OCI-LY3 (cell line): ENCODE measurements around the gene GALNTL6.

ENCODE experiments used
- H2AFZ ChIP-seq: fragments of 200-600, 300-600 bp; shearing (Covaris generic); 2 replicates; pipeline ENCODE4 v1.6.0; 2014; ENCODE audit warnings: antibody characterized with exemption, low read depth, low read length
- H3K27ac ChIP-seq: fragments of 200-600, 300-600 bp; sonication (generic); 2 replicates; pipeline ENCODE4 v1.5.1; 2014; ENCODE audit warnings: mild to moderate bottlenecking, low read length, moderate library complexity, mixed read lengths
- H3K27me3 ChIP-seq: fragments of 200-600, 300-600 bp; sonication (generic); 2 replicates; pipeline ENCODE4 v1.6.1; 2014; ENCODE audit warnings: low read depth, low read length, mixed read lengths
- H3K36me3 ChIP-seq: fragments of 200-600, 300-600 bp; sonication (generic); replicated peaks from 2 replicates; pipeline ENCODE3; 2014; ENCODE audit warnings: low read depth, low read length, mixed read lengths
- H3K4me1 ChIP-seq: fragments of 300-600, 200-600 bp; sonication (generic); 2 replicates; pipeline ENCODE4 v1.6.1; 2014; ENCODE audit warnings: low read length, mixed read lengths
- H3K4me2 ChIP-seq: fragments of 200-600, 300-600 bp; sonication (generic); 2 replicates; pipeline ENCODE4 v1.6.1; 2014; ENCODE audit warnings: low read length, mixed read lengths
- H3K4me3 ChIP-seq: fragments of 300-600, 200-600 bp; sonication (generic); 2 replicates; pipeline ENCODE4 v1.5.1; 2014; ENCODE audit warnings: antibody characterized with exemption, mild to moderate bottlenecking, low read length, moderate library complexity
- H3K79me2 ChIP-seq: fragments of 300-600, 200-600 bp; shearing (Covaris generic); 2 replicates; pipeline ENCODE4 v1.6.1; 2014; ENCODE audit warnings: mild to moderate bottlenecking, low read length, mixed read lengths
- H3K9ac ChIP-seq: fragments of 300-600, 200-600 bp; shearing (Covaris generic); 2 replicates; pipeline ENCODE4 v1.6.0; 2014; ENCODE audit warnings: mild to moderate bottlenecking, low read length, moderate library complexity
- H3K9me3 ChIP-seq: fragments of 200-600, 300-600 bp; shearing (Covaris generic); 2 replicates; pipeline ENCODE4 v1.6.1; 2014; ENCODE audit warnings: low read length, mixed read lengths; ENCODE audit not compliant: insufficient read depth
- H4K20me1 ChIP-seq: fragments of 200-600, 300-600 bp; sonication (generic); 2 replicates; pipeline ENCODE4 v1.6.1; 2016; ENCODE audit warnings: low read length, mixed read lengths; ENCODE audit not compliant: insufficient read depth
- EZH2phosphoT487 ChIP-seq: fragments of 200-600 bp; shearing (Covaris generic); IDR thresholded peaks from 2 replicates; pipeline ENCODE4 v1.6.1; 2018; ENCODE audit warnings: antibody characterized with exemption, mixed run types, low read depth
- TF ChIP-seq, protein P1 (sequence below): fragments of 200-600, 300-600 bp; sonication (generic); IDR thresholded peaks from 2 replicates; pipeline ENCODE4 v1.5.1; 2014; ENCODE audit warnings: antibody characterized with exemption, low read length, low read depth

Gene GALNTL6

DNA sequence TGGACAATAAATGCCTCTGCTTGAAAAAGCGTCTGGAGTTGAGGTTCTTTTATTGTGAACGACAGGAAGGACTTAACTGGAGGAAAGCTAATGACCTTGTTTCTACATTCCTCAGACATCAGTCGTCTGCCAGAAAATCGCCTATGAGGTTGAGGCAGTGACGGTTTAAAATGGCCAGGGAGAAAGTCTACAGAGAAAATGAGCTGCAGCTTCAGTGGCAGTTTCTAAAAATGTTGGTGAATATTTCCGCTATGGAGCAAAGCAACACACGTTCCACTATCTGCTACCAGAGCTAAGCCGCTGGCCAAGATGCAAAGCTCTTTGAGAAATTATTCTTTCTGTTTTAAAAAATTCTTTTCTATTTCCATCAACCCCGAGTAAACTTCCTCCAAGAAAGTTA lies 1238.5 kb downstream of the GALNTL6 start:
- Histone ChIP-seq H3K36me3 (no peaks in the 10 kb centered on the region), H4K20me1 (no peaks in the 10 kb centered on the region), H3K9me3 (no peaks in the 10 kb centered on the region), H3K4me2 (no peak overlapping the region), H3K27me3 (no peaks in the 10 kb centered on the region), H3K9ac (no peak overlapping the region), H3K4me3 (no peak overlapping the region), H3K4me1 (no peaks in the 10 kb centered on the region), H3K79me2 (no peaks in the 10 kb centered on the region), H3K27ac (no peak overlapping the region), H2AFZ (no peak overlapping the region)
- TF ChIP-seq, protein P1, sequence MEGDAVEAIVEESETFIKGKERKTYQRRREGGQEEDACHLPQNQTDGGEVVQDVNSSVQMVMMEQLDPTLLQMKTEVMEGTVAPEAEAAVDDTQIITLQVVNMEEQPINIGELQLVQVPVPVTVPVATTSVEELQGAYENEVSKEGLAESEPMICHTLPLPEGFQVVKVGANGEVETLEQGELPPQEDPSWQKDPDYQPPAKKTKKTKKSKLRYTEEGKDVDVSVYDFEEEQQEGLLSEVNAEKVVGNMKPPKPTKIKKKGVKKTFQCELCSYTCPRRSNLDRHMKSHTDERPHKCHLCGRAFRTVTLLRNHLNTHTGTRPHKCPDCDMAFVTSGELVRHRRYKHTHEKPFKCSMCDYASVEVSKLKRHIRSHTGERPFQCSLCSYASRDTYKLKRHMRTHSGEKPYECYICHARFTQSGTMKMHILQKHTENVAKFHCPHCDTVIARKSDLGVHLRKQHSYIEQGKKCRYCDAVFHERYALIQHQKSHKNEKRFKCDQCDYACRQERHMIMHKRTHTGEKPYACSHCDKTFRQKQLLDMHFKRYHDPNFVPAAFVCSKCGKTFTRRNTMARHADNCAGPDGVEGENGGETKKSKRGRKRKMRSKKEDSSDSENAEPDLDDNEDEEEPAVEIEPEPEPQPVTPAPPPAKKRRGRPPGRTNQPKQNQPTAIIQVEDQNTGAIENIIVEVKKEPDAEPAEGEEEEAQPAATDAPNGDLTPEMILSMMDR = no peak
- TF ChIP-seq EZH2phosphoT487 = no peak

DNA sequence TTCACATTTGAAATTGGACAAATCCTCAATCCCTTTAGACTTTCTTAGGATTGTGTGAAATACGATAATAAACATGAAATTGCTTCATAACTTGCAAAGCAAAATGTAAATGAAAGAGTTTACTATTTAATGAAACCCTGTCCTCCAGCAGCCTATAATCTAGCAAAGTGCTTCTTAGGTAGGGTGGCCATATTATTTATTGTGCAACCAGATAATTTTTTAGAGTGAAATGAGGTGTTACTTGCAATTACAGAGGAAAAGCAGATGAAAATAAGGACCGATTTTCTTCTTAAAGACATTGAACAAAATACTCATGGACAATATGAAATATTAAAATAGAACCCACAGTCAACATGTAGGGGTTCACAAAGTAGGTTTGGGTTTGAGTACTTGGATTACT lies 1239.2 kb downstream of the GALNTL6 start:
- Histone ChIP-seq H3K9ac (no peak overlapping the region), H2AFZ (no peak overlapping the region), H3K27ac (no peak overlapping the region), H3K36me3 (no peaks in the 10 kb centered on the region), H3K79me2 (no peaks in the 10 kb centered on the region), H3K4me1 (no peaks in the 10 kb centered on the region), H3K4me2 (no peak overlapping the region), H3K9me3 (no peaks in the 10 kb centered on the region), H4K20me1 (no peaks in the 10 kb centered on the region), H3K4me3 (no peak overlapping the region), H3K27me3 (no peaks in the 10 kb centered on the region)
- TF ChIP-seq, protein P1 = no peak
- no peak for TF ChIP-seq EZH2phosphoT487

DNA sequence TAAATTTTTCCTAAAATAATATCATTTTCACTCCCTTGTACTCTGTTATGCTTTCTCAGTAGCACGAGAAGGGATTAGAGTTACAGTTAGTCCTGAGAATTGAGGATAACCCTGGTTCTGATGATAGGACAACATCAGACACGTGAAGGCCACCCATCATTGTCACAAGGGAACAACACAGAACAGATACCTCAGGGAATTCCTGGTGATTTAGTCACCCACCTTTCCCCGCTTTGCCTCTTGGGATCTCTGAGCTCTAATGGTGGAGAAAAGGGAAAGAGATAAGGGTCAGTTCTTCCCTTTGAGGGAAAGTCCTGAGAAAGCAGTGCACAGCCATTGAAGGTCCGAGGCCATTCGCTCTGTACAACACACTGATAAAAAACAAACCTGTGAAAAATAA lies 1243.1 kb downstream of the GALNTL6 start:
- Histone ChIP-seq H3K27me3 (no peaks in the 10 kb centered on the region), H3K4me1 (no peaks in the 10 kb centered on the region), H2AFZ (no peak overlapping the region), H3K79me2 (no peaks in the 10 kb centered on the region), H3K9ac (no peak overlapping the region), H3K4me2 (no peak overlapping the region), H3K27ac (no peak overlapping the region), H3K9me3 (no peaks in the 10 kb centered on the region), H3K4me3 (no peak overlapping the region), H4K20me1 (no peaks in the 10 kb centered on the region), H3K36me3 (no peaks in the 10 kb centered on the region)
- TF ChIP-seq, protein P1 = no peak
- TF ChIP-seq EZH2phosphoT487 = no peak

DNA sequence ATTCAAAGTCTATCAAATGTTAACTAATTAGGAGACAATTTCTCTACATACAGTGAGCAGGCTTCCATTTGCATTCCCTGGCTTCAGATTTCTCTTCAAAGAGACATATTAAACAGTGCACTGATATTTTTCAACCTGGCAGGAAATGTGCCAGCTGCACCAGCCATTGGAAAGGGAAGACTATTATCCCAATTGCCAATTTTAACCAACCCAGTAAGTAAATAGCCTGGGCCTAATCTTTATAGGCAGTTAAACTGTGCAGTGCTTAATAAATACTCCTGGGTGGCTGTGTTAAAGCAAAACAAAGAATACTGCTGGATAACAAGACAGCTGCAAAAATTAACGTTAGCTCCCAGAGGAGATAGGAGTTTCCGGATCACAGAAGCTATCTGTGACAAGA lies 1243.5 kb downstream of the GALNTL6 start:
- H3K4me3 ChIP-seq = no peak overlapping the region
- no peaks in the 10 kb centered on the region for H4K20me1 ChIP-seq
- H2AFZ ChIP-seq = no peak overlapping the region
- H3K9ac ChIP-seq = no peak overlapping the region
- no peak for TF ChIP-seq EZH2phosphoT487
- TF ChIP-seq, protein P1 = no peak
- H3K4me2 ChIP-seq = no peak overlapping the region
- no peaks in the 10 kb centered on the region for H3K36me3 ChIP-seq
- H3K27me3 ChIP-seq = no peaks in the 10 kb centered on the region
- no peaks in the 10 kb centered on the region for H3K4me1 ChIP-seq
- H3K27ac ChIP-seq = no peak overlapping the region
- no peaks in the 10 kb centered on the region for H3K79me2 ChIP-seq
- H3K9me3 ChIP-seq = no peaks in the 10 kb centered on the region
